GM12891 (cell line): ENCODE results near the gene TMEM218.

Experiments used
- DNase-seq: peaks from one replicate; pipeline ENCODE4 v3.0.0; 2011; ENCODE audit warnings: low spot score; ENCODE audit not compliant: insufficient read length
- FAIRE-seq: peaks from 2 replicates; lab custom pipeline; 2011; peaks lifted over from hg19 to GRCh38; lab: Jason Lieb, UNC
- PAX5 ChIP-seq: IDR thresholded peaks from 2 replicates; pipeline ENCODE4 v1.6.1; 2011; ENCODE audit warnings: low read length, moderate library complexity, mild to moderate bottlenecking; ENCODE audit not compliant: insufficient read depth, severe bottlenecking
- POLR2A ChIP-seq: IDR thresholded peaks from 2 replicates; pipeline ENCODE4 v1.6.1; 2011; ENCODE audit warnings: low read depth, low read length, control low read depth
- POLR2AphosphoS5 ChIP-seq: IDR thresholded peaks from 2 replicates; pipeline ENCODE4 v1.6.1; 2011; ENCODE audit warnings: low read depth, low read length, control low read depth
- POU2F2 ChIP-seq: IDR thresholded peaks from 2 replicates; pipeline ENCODE4 v1.6.1; 2011; ENCODE audit warnings: low read depth, mild to moderate bottlenecking, control low read depth, low read length, moderate library complexity
- SPI1 ChIP-seq: IDR thresholded peaks from 2 replicates; pipeline ENCODE4 v1.6.1; 2011; ENCODE audit warnings: low read depth, low read length, control low read depth
- TAF1 ChIP-seq: IDR thresholded peaks from 2 replicates; pipeline ENCODE4 v1.6.1; 2011; ENCODE audit warnings: low read depth, low read length, control low read depth

Gene TMEM218

GRCh38 chr11:125132596-125132995, 21.2 kb upstream of the TMEM218 start:
- FAIRE-seq = no peak
- TF ChIP-seq SPI1 = no peak
- TF ChIP-seq POU2F2 = no peak
- no peak for TF ChIP-seq POLR2AphosphoS5
- no peak for TF ChIP-seq POLR2A
- no peak for TF ChIP-seq TAF1
- no peak for TF ChIP-seq PAX5
- DNase-seq = no peak

GRCh38 chr11:125132071-125132470, 20.6 kb upstream of the TMEM218 start:
- FAIRE-seq = no peak
- no peak for DNase-seq
- no peak for TF ChIP-seq SPI1
- TF ChIP-seq PAX5 = no peak
- no peak for TF ChIP-seq POLR2AphosphoS5
- no peak for TF ChIP-seq POU2F2
- TF ChIP-seq TAF1 = no peak
- TF ChIP-seq POLR2A = no peak

- TF ChIP-seq POU2F2 (no peak), SPI1 (no peak), TAF1 (no peak), POLR2AphosphoS5 (no peak), POLR2A (no peak), PAX5 (no peak)
- FAIRE-seq = no peak
Observed at GRCh38 chr11:125129316-125129993, 18.0 kb upstream of the TMEM218 start.

GRCh38 chr11:125128450-125128849, 17.0 kb upstream of the TMEM218 start:
- FAIRE-seq (no peak), DNase-seq (no peak)
- TF ChIP-seq POLR2A = no peak
- no peak for TF ChIP-seq SPI1
- TF ChIP-seq POLR2AphosphoS5 = no peak
- TF ChIP-seq TAF1 = no peak
- no peak for TF ChIP-seq POU2F2
- no peak for TF ChIP-seq PAX5

More at GRCh38 chr11:125129316-125129993, 18.0 kb upstream of the TMEM218 start:
- DNase-seq = no peak

GRCh38 chr11:125124618-125124992, 13.2 kb upstream of the TMEM218 start:
- FAIRE-seq (no peak), DNase-seq (no peak)
- TF ChIP-seq SPI1 (no peak), TAF1 (no peak), PAX5 (no peak), POLR2AphosphoS5 (no peak), POLR2A (no peak), POU2F2 (no peak)

- DNase-seq (no peak), FAIRE-seq (no peak)
- TF ChIP-seq POLR2A = no peak
- no peak for TF ChIP-seq SPI1
- TF ChIP-seq PAX5 = no peak
- TF ChIP-seq TAF1 = no peak
- no peak for TF ChIP-seq POU2F2
- TF ChIP-seq POLR2AphosphoS5 = no peak
Observed at GRCh38 chr11:125123947-125124617, 12.7 kb upstream of the TMEM218 start.

- DNase-seq (no peak), FAIRE-seq (no peak)
- TF ChIP-seq TAF1 = no peak
- no peak for TF ChIP-seq POLR2AphosphoS5
- TF ChIP-seq POLR2A = no peak
- no peak for TF ChIP-seq SPI1
- no peak for TF ChIP-seq PAX5
- TF ChIP-seq POU2F2 = no peak
Observed at GRCh38 chr11:125123194-125123946, 11.9 kb upstream of the TMEM218 start.

- no peak for TF ChIP-seq POLR2A
- no peak for TF ChIP-seq SPI1
- no peak for TF ChIP-seq TAF1
- no peak for TF ChIP-seq POU2F2
- no peak for TF ChIP-seq PAX5
- no peak for TF ChIP-seq POLR2AphosphoS5
- FAIRE-seq (no peak), DNase-seq (no peak)
Observed at GRCh38 chr11:125117429-125117828, 6.0 kb upstream of the TMEM218 start.

- FAIRE-seq (no peak), DNase-seq (no peak)
- TF ChIP-seq PAX5 = no peak
- no peak for TF ChIP-seq POLR2AphosphoS5
- no peak for TF ChIP-seq TAF1
- TF ChIP-seq POU2F2 = no peak
- TF ChIP-seq POLR2A = no peak
- no peak for TF ChIP-seq SPI1
Observed at GRCh38 chr11:125114518-125114917, 3.1 kb upstream of the TMEM218 start.

- DNase-seq (no peak), FAIRE-seq (no peak)
- TF ChIP-seq POLR2A = no peak
- no peak for TF ChIP-seq POU2F2
- TF ChIP-seq SPI1 = no peak
- no peak for TF ChIP-seq POLR2AphosphoS5
- TF ChIP-seq TAF1 = no peak
- TF ChIP-seq PAX5 = no peak
Observed at GRCh38 chr11:125112208-125112604, 780 bp upstream of the TMEM218 start.
